ENCODE data around the gene PTGS2.

- TF ChIP-seq, protein P1, sequence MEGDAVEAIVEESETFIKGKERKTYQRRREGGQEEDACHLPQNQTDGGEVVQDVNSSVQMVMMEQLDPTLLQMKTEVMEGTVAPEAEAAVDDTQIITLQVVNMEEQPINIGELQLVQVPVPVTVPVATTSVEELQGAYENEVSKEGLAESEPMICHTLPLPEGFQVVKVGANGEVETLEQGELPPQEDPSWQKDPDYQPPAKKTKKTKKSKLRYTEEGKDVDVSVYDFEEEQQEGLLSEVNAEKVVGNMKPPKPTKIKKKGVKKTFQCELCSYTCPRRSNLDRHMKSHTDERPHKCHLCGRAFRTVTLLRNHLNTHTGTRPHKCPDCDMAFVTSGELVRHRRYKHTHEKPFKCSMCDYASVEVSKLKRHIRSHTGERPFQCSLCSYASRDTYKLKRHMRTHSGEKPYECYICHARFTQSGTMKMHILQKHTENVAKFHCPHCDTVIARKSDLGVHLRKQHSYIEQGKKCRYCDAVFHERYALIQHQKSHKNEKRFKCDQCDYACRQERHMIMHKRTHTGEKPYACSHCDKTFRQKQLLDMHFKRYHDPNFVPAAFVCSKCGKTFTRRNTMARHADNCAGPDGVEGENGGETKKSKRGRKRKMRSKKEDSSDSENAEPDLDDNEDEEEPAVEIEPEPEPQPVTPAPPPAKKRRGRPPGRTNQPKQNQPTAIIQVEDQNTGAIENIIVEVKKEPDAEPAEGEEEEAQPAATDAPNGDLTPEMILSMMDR (IDR thresholded peaks at IDR 0.05 in 2 of 3, conservative IDR thresholded peaks at IDR 0.05 in 1 of 3; ENCODE audit: insufficient read depth in 2 of 3, low read depth in 1 of 3, low read length in 3 of 3) = no peak
- TF ChIP-seq MXI1 (IDR thresholded peaks at IDR 0.05; ENCODE audit: low read depth, low read length) (no peak), RCOR1 (IDR thresholded peaks at IDR 0.05; ENCODE audit: borderline replicate concordance in 1 of 2, low read depth in 2 of 2, low read length in 2 of 2) (no peak), ZNF121 (CRISPR knock-in tag; conservative IDR thresholded peaks at IDR 0.05) (no peak), ZNF217 (CRISPR knock-in tag; IDR thresholded peaks at IDR 0.05) (no peak), POLR2AphosphoS5 (IDR thresholded peaks at IDR 0.05; ENCODE audit: control insufficient read depth, insufficient read depth, low read depth, low read length) (no peak)
Observed at GRCh38 chr1:186710696-186711095, 30.5 kb upstream of the PTGS2 start.
